Fibroblast of villous mesenchyme (primary cell): Measurements from ENCODE around the gene HOXB2. TPM values are rescaled to one million over a fixed set of nuclear protein-coding genes. Genes with fewer than 3 reads are reported as not detected.

Experiments used
- DNase-seq: peaks from one replicate; pipeline ENCODE4 v3.0.0-alpha.2; 2010; ENCODE audit warnings: low read depth
- H3K4me3 ChIP-seq: 2 replicates; pipeline ENCODE4 v1.5.1; 2011; ENCODE audit warnings: low read depth, mild to moderate bottlenecking, low read length
- CTCF ChIP-seq: IDR thresholded peaks from 2 replicates; pipeline ENCODE4 v1.5.1; 2012; ENCODE audit warnings: low read depth, mild to moderate bottlenecking, low read length; ENCODE audit not compliant: insufficient read depth
- total RNA-seq: library from RNA; depleted of rRNA; stranded (reverse); fragments of >200 nt; gene quantifications from 2 replicates; pipeline ENCODE4 v1.2.3, GENCODE V29; 2012

Gene HOXB2
- total RNA-seq, 1 donor, result 4.3 TPM

- no peak for TF ChIP-seq CTCF
- H3K4me3 ChIP-seq, result peak overlapping the region; percentile 21
- peak; percentile 63 for DNase-seq
Measured at GRCh38 chr17:48547808-48548522, 3.1 kb upstream of the HOXB2 start.

GRCh38 chr17:48546924-48547807, 2.3 kb upstream of the HOXB2 start:
- peak; percentile 76 for DNase-seq
- peak overlapping the region; percentile 23 for H3K4me3 ChIP-seq
- TF ChIP-seq CTCF, result no peak

GRCh38 chr17:48546137-48546923, 1.4 kb upstream of the HOXB2 start:
- H3K4me3 ChIP-seq, result peak overlapping the region; percentile 23

GRCh38 chr17:48545539-48545938, 630 bp upstream of the HOXB2 start:
- TF ChIP-seq CTCF, result no peak
- no peak for DNase-seq
- H3K4me3 ChIP-seq, result no peak overlapping the region

More at GRCh38 chr17:48546137-48546923, 1.4 kb upstream of the HOXB2 start:
- no peak for TF ChIP-seq CTCF
- DNase-seq, result peak; percentile 34

GRCh38 chr17:48544349-48545021, 424 bp downstream of the HOXB2 start:
- no peak for TF ChIP-seq CTCF
- H3K4me3 ChIP-seq, result peak overlapping the region; percentile 72
- peak; percentile 82 for DNase-seq

GRCh38 chr17:48543854-48544348, 1.0 kb downstream of the HOXB2 start:
- no peak for DNase-seq
- no peak for TF ChIP-seq CTCF
- H3K4me3 ChIP-seq, result peak overlapping the region; percentile 72
